ENCODE measurements around the gene GP9.

Gene GP9

GRCh38 chr3:129034642-129035041 lies 25.9 kb upstream of the GP9 start:
- Histone ChIP-seq H3K36me3 (no peaks in the 10 kb centered on the region), H3K27ac (no peak overlapping the region), H3K9me3 (ENCODE audit: severe bottlenecking) (no peaks in the 10 kb centered on the region), H3K4me3 (ENCODE audit: low read depth, low read length) (no peak overlapping the region), H3K27me3 (ENCODE audit: insufficient read depth, low read depth, severe bottlenecking) (no peaks in the 10 kb centered on the region)
- DNase-seq, result no peak
- TF ChIP-seq, protein P1, sequence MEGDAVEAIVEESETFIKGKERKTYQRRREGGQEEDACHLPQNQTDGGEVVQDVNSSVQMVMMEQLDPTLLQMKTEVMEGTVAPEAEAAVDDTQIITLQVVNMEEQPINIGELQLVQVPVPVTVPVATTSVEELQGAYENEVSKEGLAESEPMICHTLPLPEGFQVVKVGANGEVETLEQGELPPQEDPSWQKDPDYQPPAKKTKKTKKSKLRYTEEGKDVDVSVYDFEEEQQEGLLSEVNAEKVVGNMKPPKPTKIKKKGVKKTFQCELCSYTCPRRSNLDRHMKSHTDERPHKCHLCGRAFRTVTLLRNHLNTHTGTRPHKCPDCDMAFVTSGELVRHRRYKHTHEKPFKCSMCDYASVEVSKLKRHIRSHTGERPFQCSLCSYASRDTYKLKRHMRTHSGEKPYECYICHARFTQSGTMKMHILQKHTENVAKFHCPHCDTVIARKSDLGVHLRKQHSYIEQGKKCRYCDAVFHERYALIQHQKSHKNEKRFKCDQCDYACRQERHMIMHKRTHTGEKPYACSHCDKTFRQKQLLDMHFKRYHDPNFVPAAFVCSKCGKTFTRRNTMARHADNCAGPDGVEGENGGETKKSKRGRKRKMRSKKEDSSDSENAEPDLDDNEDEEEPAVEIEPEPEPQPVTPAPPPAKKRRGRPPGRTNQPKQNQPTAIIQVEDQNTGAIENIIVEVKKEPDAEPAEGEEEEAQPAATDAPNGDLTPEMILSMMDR (IDR thresholded peaks at IDR 0.05; ENCODE audit: low read depth, low read length), result no peak

DNA sequence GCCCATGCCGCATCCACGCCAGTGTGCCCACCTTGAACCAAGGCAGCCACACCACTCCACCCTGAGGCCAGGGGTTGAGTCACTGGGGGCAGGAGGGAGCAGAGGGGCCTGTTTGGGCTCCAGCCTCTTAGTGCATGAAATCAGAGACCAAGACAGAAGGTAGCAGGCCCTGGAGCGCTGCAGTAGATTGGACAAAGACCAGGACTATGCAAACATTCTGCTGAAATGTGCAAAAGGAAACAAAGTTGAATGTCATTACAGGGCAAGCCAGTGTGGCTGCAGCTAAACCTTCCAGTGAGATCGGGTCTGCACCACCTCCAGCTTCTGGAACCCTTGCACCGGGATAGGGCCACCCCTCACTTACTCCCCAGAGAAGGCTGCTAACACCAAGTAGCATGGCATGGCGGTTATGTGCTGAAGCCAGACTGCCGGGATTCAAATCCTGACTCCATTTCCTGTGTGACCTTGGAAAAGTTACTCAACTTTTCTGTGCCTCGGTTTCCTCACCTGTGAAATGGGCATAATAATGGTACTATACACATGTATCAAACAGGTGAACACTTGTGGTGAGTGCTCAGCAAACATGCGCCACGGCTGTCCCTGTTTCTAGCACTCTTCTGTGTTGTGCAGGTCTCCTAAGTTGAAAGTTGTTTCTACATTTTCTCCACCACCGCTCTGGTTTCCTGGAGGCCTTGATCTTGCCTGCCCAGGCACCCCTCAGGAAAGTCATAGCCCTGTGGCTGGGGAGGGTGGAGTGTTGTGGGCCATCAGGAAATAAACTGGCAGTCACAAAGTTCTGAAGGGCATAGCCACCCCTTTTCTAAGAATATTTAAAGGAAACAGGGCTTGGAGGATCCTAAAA lies 25.0 kb upstream of the GP9 start:
- H3K27ac ChIP-seq, result no peak overlapping the region
- H3K36me3 ChIP-seq, result no peaks in the 10 kb centered on the region
- no peaks in the 10 kb centered on the region for H3K9me3 ChIP-seq (ENCODE audit: severe bottlenecking)
- H3K4me3 ChIP-seq (ENCODE audit: low read depth, low read length), result no peak overlapping the region
- no peak for DNase-seq
- TF ChIP-seq, protein P1 (IDR thresholded peaks at IDR 0.05; ENCODE audit: low read depth, low read length), result no peak
- H3K27me3 ChIP-seq (ENCODE audit: insufficient read depth, low read depth, severe bottlenecking), result no peaks in the 10 kb centered on the region

GRCh38 chr3:129036222-129037092 lies 24.1 kb upstream of the GP9 start:
- Histone ChIP-seq H3K36me3 (no peaks in the 10 kb centered on the region), H3K9me3 (ENCODE audit: severe bottlenecking) (no peaks in the 10 kb centered on the region), H3K27ac (no peak overlapping the region), H3K4me3 (ENCODE audit: low read depth, low read length) (no peak overlapping the region), H3K27me3 (ENCODE audit: insufficient read depth, low read depth, severe bottlenecking) (no peaks in the 10 kb centered on the region)
- no peak for DNase-seq
- TF ChIP-seq, protein P1 (IDR thresholded peaks at IDR 0.05; ENCODE audit: low read depth, low read length), result no peak

DNA sequence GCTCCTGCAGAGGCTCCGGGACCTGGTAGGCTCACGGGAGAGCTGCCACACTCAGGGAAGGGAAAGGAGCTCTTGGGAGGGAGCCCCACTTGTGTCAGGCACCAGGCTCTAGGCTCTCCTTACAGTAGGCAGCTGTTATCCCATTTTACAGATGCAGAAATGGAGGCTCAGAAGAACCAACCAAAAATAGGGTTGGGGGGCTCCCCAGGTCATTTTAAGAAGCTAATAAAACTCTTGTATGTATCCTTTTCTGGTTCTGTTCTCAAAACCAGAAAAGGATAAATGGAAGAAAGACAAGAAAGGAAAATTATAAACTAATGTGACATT lies 23.5 kb upstream of the GP9 start:
- DNase-seq, result no peak
- H3K9me3 ChIP-seq (ENCODE audit: severe bottlenecking), result no peaks in the 10 kb centered on the region
- no peak overlapping the region for H3K4me3 ChIP-seq (ENCODE audit: low read depth, low read length)
- TF ChIP-seq, protein P1 (IDR thresholded peaks at IDR 0.05; ENCODE audit: low read depth, low read length), result no peak
- no peaks in the 10 kb centered on the region for H3K27me3 ChIP-seq (ENCODE audit: insufficient read depth, low read depth, severe bottlenecking)
- no peak overlapping the region for H3K27ac ChIP-seq
- no peaks in the 10 kb centered on the region for H3K36me3 ChIP-seq

DNA sequence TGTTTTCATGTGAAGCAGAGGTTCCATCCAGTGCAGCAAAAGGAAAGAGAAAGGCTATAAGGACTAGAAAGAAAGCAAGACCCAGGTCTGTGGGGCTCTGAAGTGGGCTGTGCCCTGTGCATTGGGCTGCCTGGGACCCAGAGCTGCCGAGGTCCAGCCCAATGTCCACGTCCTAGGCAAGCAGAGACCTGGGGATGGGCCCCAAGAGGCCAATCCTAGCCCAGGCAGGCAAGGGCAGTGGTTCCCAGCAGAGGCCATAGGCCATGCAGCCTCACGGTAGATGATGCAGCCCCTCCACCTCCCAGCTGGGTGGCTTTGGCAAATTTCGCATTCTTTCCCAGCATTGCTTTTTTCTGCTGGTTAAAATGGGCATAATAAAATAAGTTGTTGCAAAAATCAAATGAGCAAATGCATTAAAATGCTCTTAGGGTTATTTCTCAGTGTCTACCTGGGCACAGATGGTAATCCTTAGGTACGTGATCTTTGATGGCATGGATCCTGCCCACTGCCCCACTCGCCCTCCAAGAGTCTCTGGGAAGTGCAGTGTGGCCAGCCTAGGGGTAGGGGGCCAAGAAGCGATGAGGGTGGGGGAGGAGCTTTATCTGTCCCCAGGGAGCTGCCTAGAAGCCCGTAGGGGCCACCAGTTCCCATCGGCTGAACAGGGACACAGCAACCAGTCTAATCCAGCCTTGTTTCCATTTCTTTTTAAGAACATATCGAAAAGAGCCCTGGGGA lies 22.3 kb upstream of the GP9 start:
- no peak overlapping the region for H3K4me3 ChIP-seq (ENCODE audit: low read depth, low read length)
- H3K9me3 ChIP-seq (ENCODE audit: severe bottlenecking), result no peaks in the 10 kb centered on the region
- H3K27me3 ChIP-seq (ENCODE audit: insufficient read depth, low read depth, severe bottlenecking), result no peaks in the 10 kb centered on the region
- H3K27ac ChIP-seq, result no peak overlapping the region
- TF ChIP-seq, protein P1 (IDR thresholded peaks at IDR 0.05; ENCODE audit: low read depth, low read length), result no peak
- DNase-seq, result no peak
- no peaks in the 10 kb centered on the region for H3K36me3 ChIP-seq
